Endothelial cell of umbilical vein (primary cell): Measurements from ENCODE around the gene CAPN8. TPM values are rescaled to one million over a fixed set of nuclear protein-coding genes. Genes with fewer than 3 reads are reported as not detected.
A peak's percentile ranks its signal among the peaks of the same experiment; 100 is the strongest.

Source experiments
- BruUV-seq: library from RNA; stranded (reverse); fragments of 400-500 nt; replicated peaks from 2 replicates; lab custom pipeline; 2021; lab: Mats Ljungman, UMichigan
- CTCF ChIA-PET: fragments of 300-600, 350-600 bp; sonication (Branson Sonifier 250); formaldehyde crosslinking; loops from one replicate; lab custom pipeline; 2021; ENCODE audit warnings: antibody characterized with exemption, inconsistent platforms; lab: Charles Lee
- POLR2A ChIA-PET: fragments of 300-600, 350-600 bp; sonication (Branson Sonifier 250); formaldehyde crosslinking; loops from one replicate; lab custom pipeline; 2021; ENCODE audit warnings: antibody characterized with exemption, inconsistent platforms; lab: Charles Lee
- DNase-seq: peaks from one replicate; pipeline ENCODE4 v3.0.0-alpha.2; 2011; ENCODE audit warnings: low read depth, low spot score
- FAIRE-seq: peaks from 2 replicates; lab custom pipeline; 2011; peaks lifted over from hg19 to GRCh38; lab: Jason Lieb, UNC
- H2AFZ ChIP-seq: 2 replicates; pipeline ENCODE4 v1.6.0; 2012; ENCODE audit warnings: low read depth, low read length, control low read depth, inconsistent platforms
- H3K27ac ChIP-seq: 2 replicates; pipeline ENCODE4 v1.5.1; 2011; ENCODE audit warnings: low read depth, mild to moderate bottlenecking, control low read depth, low read length, moderate library complexity; ENCODE audit not compliant: insufficient read depth
- H3K27me3 ChIP-seq, 2 experiments: 2 replicates each; pipeline versions ENCODE4 v1.6.0 to v1.6.1; 2011; ENCODE audit warnings: low read length in 2 of 2, mixed read lengths in 1 of 2; ENCODE audit not compliant: control insufficient read depth in 2 of 2, insufficient read depth in 2 of 2
- H3K36me3 ChIP-seq, 2 experiments: 2 replicates in 1 of 2; 3 replicates in 1 of 2; pipeline ENCODE4 v1.5.1; 2011; ENCODE audit warnings: low read length in 2 of 2, mild to moderate bottlenecking in 1 of 2, moderate library complexity in 1 of 2; ENCODE audit not compliant: control insufficient read depth in 2 of 2, insufficient read depth in 2 of 2; ENCODE audit errors: extremely low read depth in 1 of 2
- H3K4me1 ChIP-seq: 3 replicates; pipeline ENCODE4 v1.5.1; 2011; ENCODE audit warnings: mild to moderate bottlenecking, low read length; ENCODE audit not compliant: control insufficient read depth, insufficient read depth; ENCODE audit errors: extremely low read depth
- H3K4me2 ChIP-seq: 2 replicates; pipeline ENCODE4 v1.6.1; 2011; ENCODE audit warnings: low read length, control low read depth, mixed read lengths; ENCODE audit not compliant: insufficient read depth
- H3K4me3 ChIP-seq, 3 experiments: fragments of 200-600 bp in 1 of 3; sonication (generic), shearing (Covaris generic) in 1 of 3; replicated peaks in 1 of 3; 2 replicates each; pipeline ENCODE4 v1.5.1; 2011 to 2016; ENCODE audit warnings: control low read depth in 3 of 3, low read length in 3 of 3, mild to moderate bottlenecking in 2 of 3, inconsistent platforms in 1 of 3, low read depth in 1 of 3, moderate library complexity in 1 of 3; ENCODE audit not compliant: insufficient read depth in 1 of 3
- H3K79me2 ChIP-seq: 2 replicates; pipeline ENCODE4 v1.6.0; 2012; ENCODE audit warnings: low read length, inconsistent platforms; ENCODE audit not compliant: control insufficient read depth, insufficient read depth
- H3K9ac ChIP-seq: replicated peaks from 2 replicates; pipeline ENCODE3; 2011; ENCODE audit warnings: low read length, control low read depth; ENCODE audit not compliant: insufficient read depth; ENCODE audit errors: extremely low read depth
- H3K9me1 ChIP-seq: replicated peaks from 3 replicates; pipeline ENCODE4 v1.6.0; 2011; ENCODE audit warnings: mild to moderate bottlenecking, low read length; ENCODE audit not compliant: control insufficient read depth, insufficient read depth; ENCODE audit errors: extremely low read depth
- H3K9me3 ChIP-seq: replicated peaks from 2 replicates; pipeline ENCODE4 v1.5.1; 2012; ENCODE audit warnings: low read length, inconsistent platforms; ENCODE audit not compliant: control insufficient read depth, insufficient read depth
- H4K20me1 ChIP-seq: replicated peaks from 2 replicates; pipeline ENCODE3; 2011; ENCODE audit warnings: mild to moderate bottlenecking, low read length; ENCODE audit not compliant: control insufficient read depth, insufficient read depth; ENCODE audit errors: extremely low read depth
- CTCF ChIP-seq, 2 donors: IDR thresholded peaks; 1 replicate in 1 of 2; 2 replicates in 1 of 2; pipeline ENCODE4 v1.5.1; 2011; ENCODE audit warnings: low read length in 2 of 2, mild to moderate bottlenecking in 2 of 2, moderate library complexity in 2 of 2, control low read depth in 1 of 2, inconsistent platforms in 1 of 2, low read depth in 1 of 2; ENCODE audit not compliant: insufficient read depth in 1 of 2; ENCODE audit errors: extremely low read depth in 1 of 2
- EZH2 ChIP-seq: IDR thresholded peaks from 2 replicates; pipeline ENCODE4 v1.6.1; 2012; ENCODE audit warnings: borderline replicate concordance, low read depth, mild to moderate bottlenecking, moderate library complexity, low read length, inconsistent platforms; ENCODE audit not compliant: severe bottlenecking
- dilution Hi-C: fragments of 300-500 bp; cut with MboI; formaldehyde crosslinking; loops from one replicate; pipeline ENCODE4 v1.15.0; 2019; ENCODE audit warnings: low sequenced_read_pairs; ENCODE audit not compliant: extremely low pct_ligation_motif_present
- intact Hi-C: fragments of 100-400 bp; cut with micrococcal nuclease; formaldehyde crosslinking; loops from one replicate; pipeline ENCODE4 v1.10.0; 2022
- polyA plus RNA-seq, 4 experiments: library from polyadenylated mRNA; depleted of rRNA in 3 of 4; stranded (reverse) in 3 of 4; unstranded in 1 of 4; fragments of >200 nt; gene quantifications; 2 replicates each; pipeline versions ENCODE4 v1.2.1 to v1.2.3, GENCODE V29; 2011 to 2012; ENCODE audit warnings: missing spikeins in 1 of 4
- total RNA-seq: library from RNA; stranded (reverse); gene quantifications from 2 replicates; pipeline ENCODE4 v1.2.3, GENCODE V29; 2021

The CAPN8 gene
- total and polyA plus RNA-seq, 2 donors (not counting 3 experiments of a cell fraction or from before 2014, with no cell fraction given), result not detected

- BruUV-seq, result no TSS peak
- no peak overlapping the region for H3K4me3 ChIP-seq
Observed at GRCh38 chr1:223556414-223557129, 108.9 kb downstream of the CAPN8 start.

More at GRCh38 chr1:223556414-223557129, 108.9 kb downstream of the CAPN8 start:
- intact Hi-C loops (no loop called here), dilution Hi-C loops (no loop called here)
- no peak for FAIRE-seq
- no peaks in the 10 kb centered on the region for H3K36me3 ChIP-seq
- H3K4me1 ChIP-seq, result no peaks in the 10 kb centered on the region
- no peaks in the 10 kb centered on the region for H3K27me3 ChIP-seq
- no peak overlapping the region for H3K9ac ChIP-seq
- H3K27ac ChIP-seq, result no peak overlapping the region
- H3K9me3 ChIP-seq, result no peaks in the 10 kb centered on the region
- no peaks in the 10 kb centered on the region for H3K79me2 ChIP-seq
- ChIA-PET POLR2A (no interaction called here), CTCF (interaction anchor here (0.6 to 2.8 kb wide), 30 partner anchors 12 to 1366 kb away, joined by 3 to 97 read pairs (median 4); no protein-coding TSS in a partner anchor)
- H3K4me2 ChIP-seq, result no peak overlapping the region
- H4K20me1 ChIP-seq, result no peaks in the 10 kb centered on the region
- H3K9me1 ChIP-seq, result no peaks in the 10 kb centered on the region
- TF ChIP-seq EZH2, result no peak
- TF ChIP-seq CTCF (IDR thresholded peaks at IDR 0.05; ENCODE audit: extremely low read depth in 1 of 2, insufficient read depth in 1 of 2, low read depth in 1 of 2, low read length in 2 of 2), result peak; percentile 60 to 75
- no peak overlapping the region for H2AFZ ChIP-seq
- DNase-seq, result peak; percentile 46
